GM10266 (cell line): Measurements from ENCODE around the gene MMEL1.

Source experiments
- DNase-seq: peaks from one replicate; pipeline ENCODE4 v3.0.0; 2012; ENCODE audit errors: extremely low spot score
- TF ChIP-seq, protein P1 (sequence below): IDR thresholded peaks from 2 replicates; pipeline ENCODE4 v1.5.1; 2012; ENCODE audit warnings: mild to moderate bottlenecking, low read depth; ENCODE audit not compliant: control insufficient read depth, insufficient read depth; ENCODE audit errors: missing control alignments

Gene MMEL1

DNA sequence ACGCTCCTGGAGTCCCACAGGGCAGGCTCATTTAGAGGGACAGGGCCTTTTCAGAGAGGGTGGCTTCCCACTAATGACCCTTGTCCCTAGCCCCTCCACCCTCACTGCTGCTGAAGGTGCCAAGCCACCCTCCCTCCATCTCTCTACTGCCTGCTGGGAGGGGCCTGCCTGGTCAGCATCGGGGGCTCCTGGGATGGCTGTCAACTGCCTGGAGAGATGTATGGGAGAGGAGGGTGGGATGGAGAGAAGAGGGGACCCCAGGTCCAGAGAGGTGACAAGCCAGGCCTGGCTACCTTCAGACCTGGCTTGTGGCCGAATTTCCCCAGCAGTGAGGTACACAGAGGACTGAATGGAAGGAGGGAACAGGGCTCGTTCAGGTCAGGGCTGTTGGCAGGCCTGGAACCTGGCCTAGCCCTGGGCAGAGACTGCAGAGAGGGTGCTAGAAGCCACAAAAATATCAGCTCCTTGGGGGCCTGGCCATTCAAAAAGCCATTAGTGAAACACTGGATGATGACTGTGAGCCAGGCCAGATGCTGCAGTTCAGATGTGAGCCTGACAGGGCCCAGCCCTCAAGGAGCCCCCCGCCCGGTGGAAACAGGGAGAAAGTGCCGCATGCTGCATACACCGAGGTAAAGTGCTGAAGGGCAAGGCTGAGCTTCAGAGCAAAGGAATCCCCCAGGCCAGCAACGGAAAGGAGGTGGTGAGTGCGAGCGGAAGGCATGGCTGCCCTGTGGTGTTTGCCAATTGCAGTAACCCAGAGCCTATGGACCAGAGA lies 20.0 kb downstream of the MMEL1 start:
- TF ChIP-seq, protein P1, sequence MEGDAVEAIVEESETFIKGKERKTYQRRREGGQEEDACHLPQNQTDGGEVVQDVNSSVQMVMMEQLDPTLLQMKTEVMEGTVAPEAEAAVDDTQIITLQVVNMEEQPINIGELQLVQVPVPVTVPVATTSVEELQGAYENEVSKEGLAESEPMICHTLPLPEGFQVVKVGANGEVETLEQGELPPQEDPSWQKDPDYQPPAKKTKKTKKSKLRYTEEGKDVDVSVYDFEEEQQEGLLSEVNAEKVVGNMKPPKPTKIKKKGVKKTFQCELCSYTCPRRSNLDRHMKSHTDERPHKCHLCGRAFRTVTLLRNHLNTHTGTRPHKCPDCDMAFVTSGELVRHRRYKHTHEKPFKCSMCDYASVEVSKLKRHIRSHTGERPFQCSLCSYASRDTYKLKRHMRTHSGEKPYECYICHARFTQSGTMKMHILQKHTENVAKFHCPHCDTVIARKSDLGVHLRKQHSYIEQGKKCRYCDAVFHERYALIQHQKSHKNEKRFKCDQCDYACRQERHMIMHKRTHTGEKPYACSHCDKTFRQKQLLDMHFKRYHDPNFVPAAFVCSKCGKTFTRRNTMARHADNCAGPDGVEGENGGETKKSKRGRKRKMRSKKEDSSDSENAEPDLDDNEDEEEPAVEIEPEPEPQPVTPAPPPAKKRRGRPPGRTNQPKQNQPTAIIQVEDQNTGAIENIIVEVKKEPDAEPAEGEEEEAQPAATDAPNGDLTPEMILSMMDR, result no peak
- DNase-seq, result no peak

DNA sequence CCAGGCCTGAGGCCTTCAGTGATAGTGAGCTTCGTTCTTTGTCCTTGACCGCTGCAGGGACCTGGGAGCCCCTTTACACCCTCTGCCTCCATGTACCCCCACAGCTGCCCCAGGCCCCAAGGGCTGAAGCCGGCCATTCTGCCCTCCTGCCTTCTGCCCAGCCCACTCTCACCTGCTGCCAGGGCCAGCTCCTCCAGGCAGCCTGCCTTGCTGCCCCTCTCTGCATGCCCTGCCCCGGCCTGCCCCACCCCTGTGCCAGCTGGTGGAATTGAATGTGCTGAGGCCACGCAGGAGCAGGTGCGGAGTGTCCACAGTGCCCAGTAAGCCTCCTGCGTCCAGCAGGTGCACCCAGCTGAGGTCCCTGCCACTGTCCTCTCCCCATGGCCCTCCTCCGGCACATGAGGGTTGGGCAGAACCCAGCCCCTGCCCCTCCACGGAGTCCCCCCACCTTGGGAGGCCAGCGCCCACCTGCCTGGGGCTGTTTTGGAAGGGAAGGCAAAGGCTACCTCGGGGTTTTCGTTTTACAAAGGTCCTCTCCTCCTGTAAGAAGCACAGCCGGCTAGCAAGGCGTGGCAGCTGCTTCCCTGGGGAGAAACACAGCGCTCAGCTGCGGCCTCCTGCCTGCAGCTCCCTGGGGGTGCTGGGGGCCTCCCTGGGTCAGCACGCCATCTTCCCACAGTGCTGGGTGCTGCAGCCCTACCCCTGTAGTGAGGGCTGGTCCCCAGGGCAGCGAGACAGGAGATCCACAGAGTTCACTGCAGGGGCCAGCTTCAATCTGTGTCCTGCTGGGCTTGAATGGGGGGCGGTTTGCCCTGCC lies 21.0 kb downstream of the MMEL1 start:
- TF ChIP-seq, protein P1, result no peak
- DNase-seq, result no peak

DNA sequence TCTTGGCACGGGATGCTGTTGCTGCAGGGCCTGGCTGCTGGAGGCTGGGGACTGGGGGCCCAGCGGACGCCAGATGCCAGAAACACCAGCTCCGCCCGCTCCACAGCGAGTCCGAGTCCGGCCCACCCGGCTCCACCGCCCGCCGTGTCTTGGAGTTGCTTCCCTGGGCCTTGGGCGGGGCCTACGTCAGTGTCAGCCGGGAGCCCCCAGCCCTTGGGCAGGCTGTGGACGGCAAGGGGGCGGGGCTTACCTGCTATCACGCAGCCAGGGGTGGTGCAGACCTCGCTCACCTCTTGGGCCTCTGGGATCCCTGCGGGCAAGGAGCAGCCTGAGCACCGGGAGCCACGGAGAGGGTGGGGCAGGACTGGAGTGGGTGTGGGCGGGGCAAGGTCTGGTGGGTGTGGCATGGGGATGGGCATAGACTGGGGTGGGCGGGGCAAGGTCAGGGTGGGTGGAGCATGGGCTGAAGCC lies 21.8 kb downstream of the MMEL1 start:
- DNase-seq, result no peak
- TF ChIP-seq, protein P1, result no peak

DNA sequence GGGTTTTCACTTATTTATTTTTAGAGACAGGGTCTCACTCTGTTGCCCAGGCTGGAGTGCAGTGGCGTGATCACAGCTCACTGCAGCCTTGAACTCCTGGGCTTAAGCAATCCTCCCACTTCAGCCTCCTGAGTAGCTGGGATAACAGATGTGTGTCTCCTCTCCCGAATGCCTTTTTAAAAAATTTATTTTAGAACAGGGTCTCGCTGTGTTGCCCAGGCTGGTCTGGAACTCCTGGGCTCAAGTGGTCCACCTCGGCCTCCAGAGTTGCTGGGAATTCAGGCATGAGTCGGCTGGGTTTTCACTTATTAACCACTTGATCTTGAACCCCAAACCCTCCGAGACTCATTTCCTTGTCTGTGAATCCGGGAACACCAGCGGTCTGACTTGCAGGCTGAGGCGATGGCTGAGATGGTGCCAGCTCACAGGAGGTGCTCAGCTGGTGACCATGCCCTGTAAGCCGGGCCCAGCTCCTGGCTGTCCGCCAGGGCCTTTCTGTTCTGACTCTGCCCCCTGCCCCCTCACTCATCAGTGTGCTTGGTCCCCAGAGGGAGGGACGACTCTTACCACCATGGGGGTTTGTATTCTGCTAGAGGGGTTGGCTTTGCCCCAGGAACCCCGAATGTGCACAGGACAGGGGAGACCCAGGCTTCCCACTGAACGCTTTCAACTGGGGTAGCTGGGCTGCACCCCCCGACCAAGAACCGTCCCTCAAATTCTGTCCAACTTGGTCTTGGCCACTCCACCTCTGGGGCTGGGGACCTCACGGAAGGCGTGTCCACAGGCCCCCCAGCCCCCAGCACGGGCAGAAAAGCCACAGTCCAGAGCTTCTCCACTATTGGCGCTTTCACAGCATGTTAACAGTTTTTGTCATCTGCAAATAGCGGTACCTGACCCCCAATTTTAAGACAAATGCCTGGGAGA lies 22.5 kb downstream of the MMEL1 start:
- TF ChIP-seq, protein P1, result no peak
- DNase-seq, result no peak

DNA sequence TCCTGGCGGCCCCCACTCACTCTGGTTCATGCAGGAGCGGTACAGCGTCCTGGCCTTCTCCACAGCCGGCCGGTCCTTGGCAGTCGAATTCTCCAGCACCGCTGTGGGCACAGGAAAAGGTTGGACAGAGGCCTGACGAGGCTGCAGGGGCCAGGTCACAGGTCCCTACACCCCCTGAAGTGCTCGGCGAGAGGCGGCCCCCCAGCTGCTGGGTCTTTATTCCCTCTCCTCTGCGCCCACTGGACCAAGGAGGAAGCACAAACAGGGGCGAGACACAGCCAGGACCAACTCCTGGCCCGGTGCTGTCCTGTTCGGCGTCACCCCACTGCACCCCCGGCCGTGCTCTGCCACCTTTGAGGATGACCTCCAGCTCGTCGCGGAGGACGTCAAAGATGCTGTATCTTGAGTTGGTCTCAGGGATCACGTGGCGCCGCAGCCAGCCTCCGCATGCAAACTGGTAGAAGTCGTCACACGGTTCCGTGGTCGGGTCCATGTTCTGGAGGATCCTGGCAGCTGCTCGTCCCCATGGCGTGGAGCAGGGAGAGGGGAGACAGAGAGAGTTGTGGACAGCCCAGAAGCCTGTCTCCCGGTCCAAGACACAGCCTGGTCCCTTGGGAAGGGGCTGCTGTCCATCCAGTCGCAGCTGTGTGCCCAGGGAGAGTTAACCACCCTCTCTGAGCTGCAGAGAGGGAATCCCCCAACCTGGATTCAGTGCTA lies 23.3 kb downstream of the MMEL1 start:
- TF ChIP-seq, protein P1, result no peak
- no peak for DNase-seq

DNA sequence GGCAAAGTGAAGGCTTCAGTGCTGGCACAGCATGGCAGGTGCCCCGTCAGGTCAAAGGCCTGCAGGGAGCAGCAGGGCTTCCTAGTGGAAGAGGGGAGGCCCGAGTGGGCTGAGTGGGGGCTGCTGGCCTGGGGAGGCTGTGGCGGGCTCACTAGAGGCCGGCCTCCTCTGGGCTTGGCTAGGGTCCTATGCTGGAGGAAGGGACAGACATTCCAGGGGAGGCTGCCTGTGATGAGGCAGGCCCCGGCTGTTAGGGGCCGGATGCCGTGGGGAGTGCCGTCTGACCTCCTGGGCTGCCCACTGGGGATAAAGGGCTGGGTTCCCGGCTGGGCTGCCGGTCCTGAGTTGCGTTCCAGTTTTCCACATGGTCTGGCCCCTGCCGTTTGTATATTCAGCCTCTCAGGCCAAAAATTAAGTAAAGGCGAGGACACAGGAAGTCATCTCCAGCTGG lies 25.1 kb downstream of the MMEL1 start:
- TF ChIP-seq, protein P1, result no peak
- no peak for DNase-seq
